ENCODE measurements around the gene MOCOS.
"Not testable (repeated sequence)": the region's sequence is repeated elsewhere in the genome, so short reads cannot be mapped to it uniquely, and the experiment has no call there.

MOCOS gene

DNA sequence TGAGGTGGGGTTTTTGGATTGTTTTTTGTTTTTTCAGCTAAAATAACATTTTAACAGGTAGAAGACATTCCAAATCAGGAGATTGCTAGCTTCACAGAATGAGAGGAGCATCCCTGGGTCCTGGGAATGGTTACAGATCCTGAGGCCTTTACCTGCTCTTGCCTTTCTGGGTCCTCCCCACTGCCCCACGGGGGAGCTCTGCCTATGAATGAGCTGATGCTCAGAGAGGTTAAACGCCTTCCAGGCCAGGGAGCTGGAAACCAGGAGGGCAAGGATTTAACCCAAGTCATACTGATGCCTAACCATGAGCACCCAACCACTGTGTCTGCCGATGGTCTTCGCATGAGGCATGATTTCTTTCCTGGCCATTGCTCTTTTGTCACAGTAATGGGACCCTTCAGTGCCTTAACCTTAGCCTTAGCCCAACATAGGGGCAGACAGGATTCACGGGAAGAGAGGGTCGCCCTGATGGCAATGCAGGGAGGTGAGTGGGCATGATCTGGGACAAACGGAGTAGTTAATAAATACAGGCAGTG is 16.1 kb downstream of the MOCOS start:
- DNase-seq: no peak

GRCh38 chr18:36205166-36205565 is 17.9 kb downstream of the MOCOS start:
- no peak for DNase-seq

DNA sequence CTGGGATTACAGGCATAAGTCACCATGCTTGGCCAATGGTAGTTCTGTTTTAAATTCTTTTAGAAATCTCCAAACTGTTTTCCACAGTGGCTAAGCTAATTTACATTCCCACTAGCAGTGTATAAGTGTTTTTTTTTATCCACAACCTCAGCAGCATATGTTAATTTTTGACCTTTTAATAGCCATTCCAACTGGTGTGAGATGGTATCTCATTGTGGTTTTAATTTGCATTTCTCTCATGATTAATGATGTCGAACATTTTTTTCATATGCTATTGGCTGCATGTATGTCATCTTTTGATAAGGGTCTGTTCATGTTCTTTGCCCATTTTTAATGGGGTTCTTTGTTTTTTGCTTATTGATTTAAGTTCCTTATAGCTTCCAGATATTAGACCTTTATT is 20.0 kb downstream of the MOCOS start:
- no peak for DNase-seq

GRCh38 chr18:36207969-36208368 is 20.7 kb downstream of the MOCOS start:
- not testable (repeated sequence) for DNase-seq

- DNase-seq: no peak
Measured at GRCh38 chr18:36211612-36212065, 24.3 kb downstream of the MOCOS start.

GRCh38 chr18:36212301-36213171 is 25.2 kb downstream of the MOCOS start:
- DNase-seq: no peak

- DNase-seq: no peak
Measured at GRCh38 chr18:36214811-36215210, 27.5 kb downstream of the MOCOS start.

- no peak for DNase-seq
Measured at GRCh38 chr18:36215577-36215976, 28.3 kb downstream of the MOCOS start.

GRCh38 chr18:36217348-36217747 is 30.1 kb downstream of the MOCOS start:
- DNase-seq: no peak

DNA sequence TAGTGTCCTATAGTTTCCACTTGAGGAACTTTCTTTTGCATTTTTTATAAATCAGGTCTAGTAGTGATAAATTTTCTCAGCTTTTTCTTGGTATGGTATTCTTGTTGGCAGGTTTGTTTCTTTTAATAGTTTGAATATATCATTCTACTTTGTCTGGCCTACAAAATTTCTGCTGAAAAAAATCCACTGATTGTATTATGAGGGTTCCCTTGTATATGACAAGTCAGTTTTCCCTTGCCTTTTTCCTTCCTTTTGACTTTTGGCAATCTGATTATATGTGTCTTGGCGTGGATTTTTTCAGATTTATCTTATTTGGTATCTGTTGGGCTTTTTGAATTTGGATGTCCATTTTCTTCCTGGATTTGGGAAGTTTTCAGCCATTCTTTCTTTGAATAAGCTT is 41.9 kb downstream of the MOCOS start:
- no peak for DNase-seq

GRCh38 chr18:36240510-36240909 is 53.2 kb downstream of the MOCOS start:
- not testable (repeated sequence) for DNase-seq

- DNase-seq: no peak
Measured at GRCh38 chr18:36241831-36242230, 54.5 kb downstream of the MOCOS start.

DNA sequence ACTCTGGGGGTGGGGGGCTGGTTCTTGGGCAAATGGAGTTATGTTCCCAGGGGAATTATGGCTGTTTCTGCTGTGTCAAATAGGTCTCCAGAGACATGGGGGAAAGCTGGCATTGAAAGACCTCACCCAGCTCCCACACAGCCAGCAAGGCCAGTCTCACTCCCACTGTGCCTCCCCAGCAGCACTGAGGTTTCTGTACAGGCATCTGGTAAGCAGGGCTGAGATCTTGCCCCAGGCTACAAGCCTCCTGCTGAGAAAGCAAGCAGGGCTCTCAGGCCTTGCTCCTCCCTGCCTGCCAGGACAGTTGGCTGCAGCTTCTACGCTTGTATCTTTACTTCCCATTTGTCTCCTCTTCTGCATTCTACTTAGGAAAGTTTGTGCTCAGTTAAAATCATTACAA is 59.7 kb downstream of the MOCOS start:
- no peak for DNase-seq

DNA sequence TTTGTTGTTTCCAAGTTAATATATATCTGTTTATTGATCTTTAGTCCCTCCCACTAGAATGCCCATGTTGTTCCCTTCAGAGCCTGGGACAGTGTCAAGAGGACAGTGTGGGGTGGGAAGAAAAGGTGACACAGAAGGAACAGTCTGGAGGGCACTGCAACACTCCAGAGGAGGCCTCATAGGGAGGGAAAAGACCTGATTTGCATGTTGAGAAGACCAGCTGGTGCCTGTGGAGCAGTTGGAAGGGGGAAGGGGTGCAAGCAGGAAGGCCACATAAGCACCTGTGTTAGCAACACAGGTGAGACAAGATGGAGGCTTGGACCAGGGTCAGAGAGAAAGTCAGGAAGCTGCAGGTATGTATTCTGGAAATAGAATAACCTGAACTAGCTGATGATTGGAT is 62.1 kb downstream of the MOCOS start:
- no peak for DNase-seq

- no peak for DNase-seq
Measured at GRCh38 chr18:36250827-36251226, 63.5 kb downstream of the MOCOS start.

DNA sequence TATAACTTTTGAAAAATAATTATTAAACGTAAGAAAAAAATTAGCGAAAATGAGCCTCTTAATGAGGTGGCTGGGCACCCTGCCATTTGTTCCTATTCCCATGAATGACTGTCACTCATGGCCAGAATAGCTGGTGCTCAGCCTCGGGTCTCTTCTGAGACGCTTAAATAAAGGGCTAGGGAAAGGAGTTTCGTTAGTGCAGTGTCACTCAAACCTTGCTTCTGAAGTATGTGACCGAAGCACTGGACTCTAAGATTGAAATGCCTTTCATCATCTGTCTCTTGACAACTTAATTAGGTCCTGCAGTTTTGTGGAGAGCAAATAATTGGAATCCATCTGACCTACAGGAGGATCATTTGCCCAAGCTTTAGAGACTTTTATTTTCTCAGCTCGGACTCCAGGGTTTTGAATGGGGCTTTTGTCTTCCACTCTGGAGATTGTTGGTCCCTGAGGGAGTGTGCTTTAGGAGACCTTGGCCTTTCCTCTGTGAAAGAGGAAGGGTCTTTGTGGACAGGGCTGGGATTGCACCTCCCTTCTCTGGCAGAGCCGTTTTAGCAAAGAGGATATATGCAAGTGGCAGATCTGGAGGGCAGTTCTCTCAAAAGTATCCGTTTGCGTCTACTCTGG is 67.9 kb downstream of the MOCOS start:
- DNase-seq: no peak

DNA sequence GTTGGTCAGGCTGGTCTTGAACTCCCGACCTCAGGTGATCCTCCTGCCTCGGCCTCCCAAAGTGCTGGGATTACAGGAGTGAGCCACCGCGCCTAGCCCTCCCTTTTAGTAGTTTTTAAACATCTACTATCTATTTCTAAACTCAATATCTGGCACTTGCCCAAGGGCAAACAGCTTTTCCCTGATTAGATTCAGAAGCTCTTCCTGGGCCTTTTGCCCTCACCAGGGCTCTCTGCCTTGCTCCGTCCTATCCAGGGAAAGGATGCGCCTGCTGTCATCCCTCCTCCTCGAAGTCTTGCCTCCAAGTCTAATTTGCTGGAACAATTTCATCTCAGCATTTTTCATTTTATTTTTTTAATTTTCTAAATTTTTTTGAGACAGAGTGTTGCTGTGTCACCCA is 68.8 kb downstream of the MOCOS start:
- no peak for DNase-seq

DNA sequence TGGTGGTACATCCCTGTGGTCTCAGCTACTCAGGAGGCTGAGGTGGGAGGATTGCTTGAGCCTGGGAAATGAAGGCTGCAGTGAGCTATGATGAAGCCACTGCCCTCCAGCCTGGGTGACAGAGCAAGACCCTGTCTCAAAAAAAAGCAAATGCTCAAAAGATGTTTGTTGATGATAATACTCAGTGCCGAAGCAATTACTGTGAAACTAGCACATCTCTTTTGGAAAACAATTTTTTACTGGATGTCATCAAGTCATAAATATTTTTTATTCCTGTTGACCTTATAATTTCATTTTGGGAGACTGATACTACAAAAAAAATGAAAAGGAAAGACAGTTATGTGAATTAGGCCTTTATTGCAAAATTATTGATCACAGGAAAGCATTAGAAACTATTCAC is 75.7 kb downstream of the MOCOS start:
- DNase-seq: no peak

- DNase-seq: no peak
Measured at GRCh38 chr18:36264283-36264682, 77.0 kb downstream of the MOCOS start.

- DNase-seq: no peak
Measured at GRCh38 chr18:36265015-36265414, 77.7 kb downstream of the MOCOS start.

GRCh38 chr18:36269157-36269556 is 81.9 kb downstream of the MOCOS start:
- DNase-seq: no peak

GRCh38 chr18:36271153-36271552 is 83.9 kb downstream of the MOCOS start:
- DNase-seq: no peak

- no peak for DNase-seq
Measured at GRCh38 chr18:36273347-36273746, 86.0 kb downstream of the MOCOS start.

GRCh38 chr18:36274083-36274715 is 86.9 kb downstream of the MOCOS start:
- no peak for DNase-seq

All from NCI-H2081 (cell line).